Astrocyte (in vitro differentiated cells and primary cell): Measurements from ENCODE around the gene MAGI1.

Experiments
- EZH2 ChIP-seq: IDR thresholded peaks from 2 replicates; pipeline ENCODE4 v1.6.1; 2012; ENCODE audit warnings: mild to moderate bottlenecking, low read length, inconsistent platforms; ENCODE audit not compliant: insufficient read depth
- TF ChIP-seq, protein P1 (sequence below): IDR thresholded peaks from 2 replicates; pipeline ENCODE4 v1.5.1; 2011; ENCODE audit warnings: low read depth, mild to moderate bottlenecking, inconsistent platforms, low read length, moderate library complexity; ENCODE audit not compliant: insufficient read depth

DNA sequence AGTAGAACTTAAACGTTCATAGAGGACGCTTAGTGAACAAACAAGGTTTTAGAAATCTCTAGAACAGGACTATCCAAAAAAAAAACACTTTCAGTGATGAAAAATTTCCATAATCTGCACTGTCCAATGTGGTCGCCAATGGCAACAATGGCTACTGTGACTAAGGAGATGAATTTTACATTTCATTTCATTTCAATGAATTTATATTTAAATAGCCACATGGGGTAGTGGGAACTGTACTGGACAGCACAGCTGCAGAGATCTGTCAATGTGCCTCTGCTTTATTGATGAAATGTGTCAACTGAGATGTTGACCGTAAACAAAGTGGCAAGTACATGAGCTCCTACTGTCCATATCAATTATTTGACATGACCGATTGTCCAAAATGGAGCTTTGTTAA, 222.5 kb downstream of the MAGI1 start:
- TF ChIP-seq, protein P1, sequence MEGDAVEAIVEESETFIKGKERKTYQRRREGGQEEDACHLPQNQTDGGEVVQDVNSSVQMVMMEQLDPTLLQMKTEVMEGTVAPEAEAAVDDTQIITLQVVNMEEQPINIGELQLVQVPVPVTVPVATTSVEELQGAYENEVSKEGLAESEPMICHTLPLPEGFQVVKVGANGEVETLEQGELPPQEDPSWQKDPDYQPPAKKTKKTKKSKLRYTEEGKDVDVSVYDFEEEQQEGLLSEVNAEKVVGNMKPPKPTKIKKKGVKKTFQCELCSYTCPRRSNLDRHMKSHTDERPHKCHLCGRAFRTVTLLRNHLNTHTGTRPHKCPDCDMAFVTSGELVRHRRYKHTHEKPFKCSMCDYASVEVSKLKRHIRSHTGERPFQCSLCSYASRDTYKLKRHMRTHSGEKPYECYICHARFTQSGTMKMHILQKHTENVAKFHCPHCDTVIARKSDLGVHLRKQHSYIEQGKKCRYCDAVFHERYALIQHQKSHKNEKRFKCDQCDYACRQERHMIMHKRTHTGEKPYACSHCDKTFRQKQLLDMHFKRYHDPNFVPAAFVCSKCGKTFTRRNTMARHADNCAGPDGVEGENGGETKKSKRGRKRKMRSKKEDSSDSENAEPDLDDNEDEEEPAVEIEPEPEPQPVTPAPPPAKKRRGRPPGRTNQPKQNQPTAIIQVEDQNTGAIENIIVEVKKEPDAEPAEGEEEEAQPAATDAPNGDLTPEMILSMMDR, result no peak
- no peak for TF ChIP-seq EZH2
